NT2/D1 (cell line): ENCODE results near the gene OBSCN.

Source experiments
- DNase-seq: peaks from one replicate; pipeline ENCODE4 v3.0.0-alpha.2; 2011; ENCODE audit warnings: low read depth, low spot score
- H3K27me3 ChIP-seq: 2 replicates; pipeline ENCODE4 v1.6.0; 2011; ENCODE audit warnings: mild to moderate bottlenecking; ENCODE audit not compliant: insufficient read length, insufficient read depth
- H3K36me3 ChIP-seq: 2 replicates; pipeline ENCODE4 v1.6.1; 2011; ENCODE audit warnings: mild to moderate bottlenecking, low read length, mixed read lengths; ENCODE audit not compliant: insufficient read depth, insufficient read length
- H3K4me1 ChIP-seq: 2 replicates; pipeline ENCODE4 v1.5.1; 2011; ENCODE audit not compliant: insufficient read depth, insufficient read length
- H3K4me3 ChIP-seq: 2 replicates; pipeline ENCODE4 v1.5.1; 2011; ENCODE audit warnings: low read depth; ENCODE audit not compliant: insufficient read length
- H3K9ac ChIP-seq: 2 replicates; pipeline ENCODE4 v1.6.0; 2011; ENCODE audit warnings: low read depth; ENCODE audit not compliant: insufficient read length
- H3K9me3 ChIP-seq: 2 replicates; pipeline ENCODE4 v1.5.1; 2011; ENCODE audit warnings: mild to moderate bottlenecking, low read length; ENCODE audit not compliant: insufficient read depth
- SUZ12 ChIP-seq: IDR thresholded peaks from 2 replicates; pipeline ENCODE4 v1.6.1; 2011; ENCODE audit not compliant: insufficient read length, insufficient read depth; ENCODE audit errors: extremely low read depth
- YY1 ChIP-seq: IDR thresholded peaks from 2 replicates; pipeline ENCODE4 v1.6.1; 2011; ENCODE audit not compliant: insufficient read length, insufficient read depth
- ZNF274 ChIP-seq: IDR thresholded peaks from 2 replicates; pipeline ENCODE4 v1.6.1; 2011; ENCODE audit warnings: mild to moderate bottlenecking, low read depth, low read length

The OBSCN gene

GRCh38 chr1:228399531-228400236, 191.8 kb downstream of the OBSCN start:
- no peak for DNase-seq
- Histone ChIP-seq H3K9me3 (no peaks in the 10 kb centered on the region), H3K36me3 (peaks cover 97% of the 10 kb centered on the region), H3K4me3 (no peak overlapping the region), H3K4me1 (peaks cover 15% of the 10 kb centered on the region), H3K27me3 (no peaks in the 10 kb centered on the region), H3K9ac (no peak overlapping the region)
- TF ChIP-seq ZNF274 (no peak), SUZ12 (no peak), YY1 (no peak)

GRCh38 chr1:228400237-228400651, 192.4 kb downstream of the OBSCN start:
- peaks cover 15% of the 10 kb centered on the region for H3K4me1 ChIP-seq
- H3K27me3 ChIP-seq = no peaks in the 10 kb centered on the region
- H3K36me3 ChIP-seq = peaks cover 94% of the 10 kb centered on the region
- no peak for TF ChIP-seq YY1
- TF ChIP-seq SUZ12 = no peak
- no peak for TF ChIP-seq ZNF274
- DNase-seq = no peak
- no peak overlapping the region for H3K4me3 ChIP-seq
- H3K9me3 ChIP-seq = no peaks in the 10 kb centered on the region
- no peak overlapping the region for H3K9ac ChIP-seq

DNA sequence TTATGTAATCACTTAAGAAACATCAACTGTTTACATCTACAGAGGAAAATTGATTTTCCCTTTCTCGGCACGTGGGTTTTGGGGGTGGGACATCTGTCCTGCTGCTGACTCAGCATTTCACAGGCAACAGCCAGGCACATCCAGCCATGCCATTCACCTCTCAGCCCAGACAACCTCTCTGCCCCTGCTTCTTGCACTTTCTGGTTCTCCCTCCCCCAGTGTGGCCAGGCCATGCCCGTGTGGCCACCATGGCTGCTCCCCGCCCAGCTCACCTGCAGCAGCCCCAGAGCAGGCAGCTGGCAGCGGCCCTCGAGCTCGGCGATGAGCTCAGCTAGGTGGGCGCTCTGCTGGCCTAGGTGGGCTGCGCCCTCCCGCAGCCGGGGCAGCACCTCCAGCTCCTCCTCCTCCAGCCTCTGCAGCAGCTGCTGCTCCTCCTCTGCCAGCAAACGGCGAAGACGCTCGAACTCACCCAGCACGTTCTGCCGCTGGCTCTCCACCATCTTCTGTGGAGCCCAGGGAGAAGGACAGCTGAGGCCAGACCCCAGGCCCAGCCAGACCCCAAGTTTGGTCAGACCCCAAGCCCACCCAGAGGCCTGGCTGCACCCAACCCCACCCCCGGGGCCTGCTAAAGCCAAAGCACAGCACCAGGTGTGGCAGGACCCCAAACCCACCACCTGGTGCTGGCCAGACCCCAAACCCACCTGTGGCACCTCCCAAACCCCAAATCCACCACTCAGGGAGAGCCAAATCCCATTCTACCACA, 193.0 kb downstream of the OBSCN start:
- Histone ChIP-seq H3K27me3 (no peaks in the 10 kb centered on the region), H3K9ac (no peak overlapping the region), H3K36me3 (peaks cover 88% of the 10 kb centered on the region), H3K4me3 (no peak overlapping the region), H3K4me1 (peaks cover 15% of the 10 kb centered on the region), H3K9me3 (no peaks in the 10 kb centered on the region)
- no peak for DNase-seq
- TF ChIP-seq ZNF274 (no peak), SUZ12 (no peak), YY1 (no peak)

DNA sequence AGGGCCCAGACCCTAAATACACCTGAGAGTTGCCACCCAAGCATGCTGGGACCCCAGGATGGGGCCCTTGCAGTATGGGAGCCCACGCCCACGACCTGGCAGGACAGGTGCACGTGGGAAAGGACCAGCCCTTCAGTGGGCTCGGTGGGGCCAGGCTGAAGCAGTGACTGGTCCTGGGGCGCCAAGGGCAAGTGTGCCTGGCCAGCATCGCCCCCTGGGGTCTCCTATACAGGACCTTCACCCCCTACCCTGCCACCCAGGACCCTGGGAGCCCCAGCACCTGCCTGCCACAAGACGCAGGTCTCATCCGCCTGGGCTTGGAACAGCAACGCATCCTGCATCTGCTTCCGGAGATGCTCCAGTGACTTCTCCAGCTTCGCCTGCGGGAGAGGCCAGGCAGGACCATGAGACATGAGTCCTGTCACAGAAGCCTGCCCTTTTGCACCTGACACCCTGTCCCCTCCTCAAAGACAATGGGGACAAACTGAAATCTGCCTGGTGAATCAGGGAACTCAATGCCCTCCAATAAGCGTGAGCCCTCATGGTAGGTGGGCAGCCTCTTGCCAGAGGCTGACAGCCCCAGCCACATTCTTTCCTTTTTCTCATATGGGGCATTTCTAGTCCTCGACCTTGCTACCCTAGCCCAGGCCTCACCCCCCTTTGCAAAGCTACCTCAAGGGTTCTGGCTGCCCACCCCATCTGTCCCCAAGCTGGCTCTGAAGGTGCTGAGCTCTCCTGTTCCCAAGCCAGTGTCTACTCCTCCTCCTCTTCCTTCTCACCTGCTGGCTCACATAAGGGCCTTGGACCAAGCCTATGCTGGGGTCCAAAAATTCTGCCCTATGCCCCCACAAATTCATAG, 194.2 kb downstream of the OBSCN start:
- no peak for DNase-seq
- H3K9ac ChIP-seq = no peak overlapping the region
- peaks cover 15% of the 10 kb centered on the region for H3K4me1 ChIP-seq

DNA sequence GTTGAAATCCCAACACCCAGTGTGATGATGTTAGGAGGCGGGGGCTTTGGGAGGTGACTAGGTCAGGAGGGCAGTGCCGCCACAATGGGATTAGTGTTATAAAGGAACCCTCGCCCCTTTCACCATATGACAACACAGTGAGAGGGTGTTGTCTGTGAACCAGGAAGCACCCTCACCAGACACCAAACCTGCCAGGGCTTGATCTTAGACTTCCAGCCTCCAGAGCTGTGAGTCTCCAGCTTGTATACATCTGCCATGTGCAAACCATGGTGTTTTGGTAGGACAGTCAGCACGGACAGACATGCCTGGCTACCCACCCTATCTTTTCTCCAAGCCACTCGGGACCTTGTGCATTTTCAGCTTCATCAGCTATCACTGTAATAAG, 194.8 kb downstream of the OBSCN start:
- H3K9ac ChIP-seq = no peak overlapping the region

More for the DNA sequence above, 194.2 kb downstream of the OBSCN start:
- TF ChIP-seq SUZ12 (no peak), YY1 (no peak), ZNF274 (no peak)
- Histone ChIP-seq H3K36me3 (peaks cover 77% of the 10 kb centered on the region), H3K4me3 (no peak overlapping the region), H3K27me3 (no peaks in the 10 kb centered on the region), H3K9me3 (no peaks in the 10 kb centered on the region)

DNA sequence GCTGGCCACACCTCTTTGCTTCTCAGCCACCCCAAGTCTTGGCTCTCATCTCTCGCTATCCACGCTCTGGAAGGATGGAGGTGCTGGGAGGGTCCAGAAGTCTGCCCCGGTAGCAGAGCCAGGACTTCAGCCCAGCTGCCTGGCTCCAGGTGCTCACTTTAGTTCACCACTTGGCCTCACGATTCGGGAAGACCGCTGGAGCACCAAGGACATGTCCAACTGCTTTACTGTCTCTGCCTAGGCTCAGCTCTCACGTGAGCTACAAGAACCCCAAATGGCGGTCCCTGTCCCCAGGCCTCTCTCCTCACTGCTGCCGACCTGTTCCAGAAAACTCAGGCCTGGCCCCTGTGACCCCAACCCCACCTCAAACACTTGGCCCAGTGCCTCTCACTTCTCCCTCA, 195.4 kb downstream of the OBSCN start:
- Histone ChIP-seq H3K36me3 (peaks cover 65% of the 10 kb centered on the region), H3K4me1 (peaks cover 18% of the 10 kb centered on the region), H3K9ac (peak overlapping the region; percentile 61), H3K27me3 (no peaks in the 10 kb centered on the region), H3K9me3 (no peaks in the 10 kb centered on the region), H3K4me3 (no peak overlapping the region)
- TF ChIP-seq ZNF274 = no peak
- no peak for TF ChIP-seq SUZ12
- no peak for TF ChIP-seq YY1
- no peak for DNase-seq

More for the DNA sequence above, 194.8 kb downstream of the OBSCN start:
- Histone ChIP-seq H3K36me3 (peaks cover 70% of the 10 kb centered on the region), H3K27me3 (no peaks in the 10 kb centered on the region), H3K4me3 (no peak overlapping the region), H3K4me1 (peaks cover 15% of the 10 kb centered on the region), H3K9me3 (no peaks in the 10 kb centered on the region)
- no peak for DNase-seq
- TF ChIP-seq SUZ12 = no peak
- no peak for TF ChIP-seq ZNF274
- no peak for TF ChIP-seq YY1
